Spinal cord (tissue), 10 donors: Measurements from ENCODE around the gene PAIP1. TPM values are rescaled to one million over a fixed set of nuclear protein-coding genes. Genes with fewer than 3 reads are reported as not detected.
A peak's percentile ranks its signal among the peaks of the same experiment; 100 is the strongest.
"Not testable (repeated sequence)": the region's sequence is repeated elsewhere in the genome, so short reads cannot be mapped to it uniquely, and the experiment has no call there.

Experiments used
- DNase-seq, 6 donors: peaks; one replicate each; pipeline versions ENCODE4 v3.0.0 to v3.0.0-alpha.2; 2013 to 2015; ENCODE audit warnings: low spot score in 6 of 6, low read depth in 4 of 6
- H3K27ac ChIP-seq: one replicate; pipeline ENCODE4 v1.5.1; 2013; ENCODE audit warnings: low read depth, low read length, control low read depth
- H3K27me3 ChIP-seq: one replicate; pipeline ENCODE4 v1.6.1; 2013; ENCODE audit warnings: low read length; ENCODE audit not compliant: control insufficient read depth, insufficient read depth
- H3K36me3 ChIP-seq: one replicate; pipeline ENCODE4 v1.6.1; 2013; ENCODE audit warnings: low read length; ENCODE audit not compliant: control insufficient read depth, insufficient read depth
- H3K4me1 ChIP-seq: one replicate; pipeline ENCODE4 v1.6.1; 2013; ENCODE audit warnings: low read length; ENCODE audit not compliant: control insufficient read depth, insufficient read depth
- H3K4me3 ChIP-seq: one replicate; pipeline ENCODE4 v1.5.1; 2013; ENCODE audit warnings: low read depth, low read length, control low read depth
- H3K9me3 ChIP-seq: one replicate; pipeline ENCODE4 v1.6.1; 2013; ENCODE audit warnings: low read length; ENCODE audit not compliant: control insufficient read depth, insufficient read depth
- WGBS: methylation state at CpG from one replicate; pipeline ENCODE4 v1.1.5; 2013; ENCODE audit warnings: missing lambda C conversion rate; ENCODE audit not compliant: insufficient coverage; 5-methylcytosine and 5-hydroxymethylcytosine counted together
- long read RNA-seq, 4 donors: transcript quantifications; one replicate each; lab custom pipeline, GENCODE V29; 2026
- polyA plus RNA-seq, 2 donors: library from polyadenylated mRNA; unstranded; fragments of 120-200 nt; gene quantifications; one replicate each; pipeline ENCODE4 v1.2.1, GENCODE V29; 2013; ENCODE audit not compliant: insufficient read length in 2 of 2
- total RNA-seq, 2 donors: library from RNA; depleted of rRNA in 1 of 2; stranded (reverse); fragments of 120-200 nt in 1 of 2; fragments of >200 nt in 1 of 2; gene quantifications; one replicate each; pipeline versions ENCODE4 v1.2.3 to v1.2.4, GENCODE V29; 2013 to 2014
- donor health status: healthy.

Gene PAIP1, protein sequence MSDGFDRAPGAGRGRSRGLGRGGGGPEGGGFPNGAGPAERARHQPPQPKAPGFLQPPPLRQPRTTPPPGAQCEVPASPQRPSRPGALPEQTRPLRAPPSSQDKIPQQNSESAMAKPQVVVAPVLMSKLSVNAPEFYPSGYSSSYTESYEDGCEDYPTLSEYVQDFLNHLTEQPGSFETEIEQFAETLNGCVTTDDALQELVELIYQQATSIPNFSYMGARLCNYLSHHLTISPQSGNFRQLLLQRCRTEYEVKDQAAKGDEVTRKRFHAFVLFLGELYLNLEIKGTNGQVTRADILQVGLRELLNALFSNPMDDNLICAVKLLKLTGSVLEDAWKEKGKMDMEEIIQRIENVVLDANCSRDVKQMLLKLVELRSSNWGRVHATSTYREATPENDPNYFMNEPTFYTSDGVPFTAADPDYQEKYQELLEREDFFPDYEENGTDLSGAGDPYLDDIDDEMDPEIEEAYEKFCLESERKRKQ
- total RNA-seq (100 to 1,000 TPM; 131 to 135 TPM), polyA plus RNA-seq (100 to 1,000 TPM; 107 to 140 TPM)
- long read RNA-seq, donor 1, transcript PAIP1-203 (11 exons, 1,734 nt), result minor isoform, 20 of 65 reads
- long read RNA-seq, donor 1, transcript PAIP1-201 (11 exons, 2,782 nt), result major isoform, 41 of 65 reads
- long read RNA-seq, donor 1, partial matches to known transcripts, result 0 of 65 reads
- long read RNA-seq, donor 1, other reads (novel, unspliced or antisense), result 0 of 65 reads
- long read RNA-seq, donor 2, transcript PAIP1-201 (11 exons, 2,782 nt), result major isoform, 13 of 22 reads
- long read RNA-seq, donor 2, transcript PAIP1-203 (11 exons, 1,734 nt), result minor isoform, 7 of 22 reads
- long read RNA-seq, donor 2, partial matches to known transcripts, result 0 of 22 reads
- long read RNA-seq, donor 2, other reads (novel, unspliced or antisense), result 0 of 22 reads
- long read RNA-seq, donor 3, transcript PAIP1-201 (11 exons, 2,782 nt), result major isoform, 19 of 35 reads
- long read RNA-seq, donor 3, transcript PAIP1-203 (11 exons, 1,734 nt), result minor isoform, 12 of 35 reads
- long read RNA-seq, donor 3, partial matches to known transcripts, result 0 of 35 reads
- long read RNA-seq, donor 3, other reads (novel, unspliced or antisense), result 0 of 35 reads
- long read RNA-seq, donor 4, transcript PAIP1-203 (11 exons, 1,734 nt), result minor isoform, 20 of 46 reads
- long read RNA-seq, donor 4, transcript PAIP1-201 (11 exons, 2,782 nt), result major isoform, 24 of 46 reads
- long read RNA-seq, donor 4, partial matches to known transcripts, result 0 of 46 reads
- long read RNA-seq, donor 4, other reads (novel, unspliced or antisense), result 0 of 46 reads

- Histone ChIP-seq H3K4me3 (peak within 1 kb of the TSS; percentile 85), H3K27ac (peak within 1 kb of the TSS; percentile 84), H3K27me3 (no peaks in the 10 kb centered on the region), H3K36me3 (no peaks in the 10 kb centered on the region), H3K9me3 (no peaks in the 10 kb centered on the region), H3K4me1 (peaks cover 5% of the 10 kb centered on the region)
- DNase-seq, result peak in 5 of 6 donors; percentile 61 to 95 (median 74)
- WGBS, result under 1% methylated on average over 79 of the region's 79 CpGs
Observed at GRCh38 chr5:43556857-43557542, at the start of gene PAIP1. Gene PAIP1 (minus strand): TSS chr5:43557077. CDS start chr5:43556846, 231 bp downstream.

DNA sequence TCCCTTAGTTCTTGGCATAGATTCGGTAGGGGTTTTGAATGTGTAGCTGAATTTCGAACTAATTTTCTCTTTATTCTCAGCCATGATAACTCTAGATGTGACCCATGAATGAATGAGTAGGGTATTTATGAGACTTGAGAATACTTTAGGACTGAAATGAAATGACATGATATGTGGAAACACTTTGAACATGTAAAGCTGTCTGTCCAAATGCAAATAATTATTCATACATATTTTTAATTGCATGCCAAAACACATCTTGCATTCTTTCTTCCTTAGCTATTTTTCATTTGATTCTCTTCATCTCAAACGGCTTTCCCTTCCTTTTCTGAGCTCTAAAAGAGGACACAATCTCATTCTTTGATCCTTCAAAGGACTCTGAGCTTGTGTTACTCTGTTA, 49.5 kb upstream of the PAIP1 start:
- Histone ChIP-seq H3K27ac (no peak overlapping the region), H3K27me3 (no peaks in the 10 kb centered on the region), H3K9me3 (no peaks in the 10 kb centered on the region), H3K4me1 (peaks cover 5% of the 10 kb centered on the region), H3K4me3 (no peak overlapping the region), H3K36me3 (no peaks in the 10 kb centered on the region)
- WGBS, result no CpG with 5 or more reads among the region's 3 CpGs
- DNase-seq, result no peak

DNA sequence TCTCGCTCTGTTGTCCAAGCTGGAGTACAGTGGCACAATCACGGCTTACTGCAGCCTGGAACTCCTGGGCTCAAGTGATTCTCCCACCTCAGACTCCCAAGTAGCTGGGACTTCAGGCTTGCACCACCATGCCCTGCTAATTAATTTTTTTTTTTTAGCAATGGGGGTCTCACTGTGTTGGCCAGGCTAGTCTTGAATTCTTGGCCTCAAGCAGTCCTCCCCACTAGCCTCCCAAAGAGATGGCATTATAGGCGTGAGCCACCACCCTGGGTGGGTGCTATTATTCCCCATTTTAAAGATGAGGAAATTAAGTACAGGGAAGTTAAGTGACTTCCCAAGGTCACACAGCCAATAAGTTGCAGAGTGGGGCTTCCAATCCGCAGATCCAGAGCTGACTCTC, 47.8 kb upstream of the PAIP1 start:
- H3K36me3 ChIP-seq, result no peaks in the 10 kb centered on the region
- no peak overlapping the region for H3K4me3 ChIP-seq
- DNase-seq, result no peak
- no peaks in the 10 kb centered on the region for H3K9me3 ChIP-seq
- 93% methylated on average over 2 of the region's 4 CpGs for WGBS
- H3K4me1 ChIP-seq, result peaks cover 5% of the 10 kb centered on the region
- no peaks in the 10 kb centered on the region for H3K27me3 ChIP-seq
- no peak overlapping the region for H3K27ac ChIP-seq

DNA sequence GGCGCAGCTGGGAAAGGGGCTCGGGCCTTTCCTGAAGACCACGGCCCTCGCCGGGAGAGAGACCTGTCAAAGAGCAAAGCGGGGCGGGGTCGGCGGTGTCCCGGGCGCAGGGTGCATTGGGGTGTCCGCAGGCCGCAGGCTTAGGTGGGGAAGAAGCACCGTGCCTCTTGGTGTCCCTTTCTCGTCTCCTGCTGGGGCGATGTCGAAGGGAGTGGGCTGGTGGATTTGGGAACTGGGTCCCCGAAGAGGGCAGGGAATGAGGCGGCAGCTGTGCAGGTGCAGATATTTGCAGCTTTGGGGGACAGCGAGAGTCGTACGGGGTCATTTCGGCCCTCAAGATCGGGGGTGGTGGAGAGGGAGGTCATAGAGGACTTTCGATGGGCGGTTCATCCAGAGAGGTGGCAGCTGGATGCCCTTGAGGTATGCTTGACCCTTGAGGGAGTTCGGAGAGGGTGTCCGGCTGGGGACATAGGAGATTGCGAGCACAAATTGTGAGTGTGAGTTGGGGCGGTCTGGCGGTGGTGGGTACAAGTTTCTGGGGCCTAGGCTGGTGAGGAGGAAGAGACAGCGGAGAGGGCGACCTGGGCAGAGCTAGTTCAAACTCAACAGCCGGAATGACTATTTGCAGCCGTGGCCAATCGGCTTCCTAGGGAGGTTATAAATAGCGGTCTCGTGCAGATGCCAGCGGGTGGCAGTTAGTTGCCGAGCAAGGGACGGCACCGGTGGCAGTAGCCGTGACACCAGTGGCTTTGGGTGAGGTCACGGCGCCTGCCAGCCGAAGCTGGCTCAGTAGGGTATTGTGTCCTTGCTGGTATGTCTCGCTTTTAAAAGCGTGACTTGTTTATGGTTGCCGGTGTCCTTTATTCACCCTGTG, 46.7 kb upstream of the PAIP1 start:
- H3K27me3 ChIP-seq, result no peaks in the 10 kb centered on the region
- H3K9me3 ChIP-seq, result no peaks in the 10 kb centered on the region
- DNase-seq, result peak in 5 of 6 donors; percentile 35 to 85 (median 42)
- peaks cover 5% of the 10 kb centered on the region for H3K4me1 ChIP-seq
- H3K27ac ChIP-seq, result peak overlapping the region; percentile 47
- peak overlapping the region; percentile 84 for H3K4me3 ChIP-seq
- WGBS, result under 1% methylated on average over 46 of the region's 49 CpGs
- H3K36me3 ChIP-seq, result no peaks in the 10 kb centered on the region

DNA sequence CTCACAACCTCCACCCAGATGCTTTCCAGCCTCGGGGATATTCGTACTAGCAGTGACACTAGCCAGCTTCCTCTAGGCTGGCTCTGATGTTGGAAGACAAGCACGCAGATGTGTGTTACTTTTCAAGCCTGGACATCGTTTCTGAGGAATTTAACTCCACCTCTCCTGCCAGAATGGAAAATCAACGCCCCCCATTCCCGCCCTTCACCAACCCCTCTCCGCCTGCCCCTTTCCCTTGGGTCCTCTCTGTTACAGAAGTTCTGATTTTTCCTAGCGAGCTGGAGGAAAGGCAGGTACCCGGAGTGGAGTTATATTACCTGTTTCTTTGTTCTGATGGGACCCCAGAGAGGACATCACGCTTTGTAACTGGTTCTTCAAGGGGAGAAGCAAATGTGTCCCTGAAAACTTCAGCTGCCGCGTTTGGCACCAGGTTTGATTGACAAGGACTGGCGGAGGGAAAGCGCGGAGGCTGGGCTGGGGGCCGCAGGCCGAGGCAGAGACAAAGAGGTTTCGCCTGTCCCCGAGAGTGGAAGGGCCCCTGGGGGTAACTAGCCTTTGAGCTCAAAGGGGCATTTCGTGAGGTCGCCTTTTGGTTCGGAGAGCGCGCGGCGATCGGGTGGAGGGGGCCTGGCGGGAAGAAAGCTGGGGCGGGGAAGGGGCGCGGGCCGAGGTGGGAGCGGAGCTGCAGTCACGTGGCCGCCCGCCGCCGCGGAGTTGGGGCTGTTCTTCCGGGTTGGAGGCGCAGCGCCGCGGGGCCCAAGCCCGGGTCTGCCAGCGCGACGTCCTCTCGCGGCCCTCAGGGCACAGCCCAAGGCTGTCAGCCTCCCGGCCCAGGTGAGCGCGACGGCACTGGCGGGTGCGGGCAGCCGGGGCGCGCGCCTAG, 45.8 kb upstream of the PAIP1 start, which contains the start of gene NNT:
NNT (plus strand) TSS at position 720 of the 883 bp plus-strand sequence. CDS start 6,016 bp downstream, outside the sequence.
- Histone ChIP-seq H3K4me3 (peak within 1 kb of the TSS; percentile 84), H3K4me1 (peaks cover 5% of the 10 kb centered on the region), H3K27ac (peak within 1 kb of the TSS; percentile 82), H3K27me3 (no peaks in the 10 kb centered on the region), H3K36me3 (no peaks in the 10 kb centered on the region), H3K9me3 (no peaks in the 10 kb centered on the region)
- DNase-seq, result peak; percentile 44 to 90 (median 70)
- WGBS, result under 1% methylated on average over 56 of the region's 60 CpGs

GRCh38 chr5:43601454-43602260, 44.8 kb upstream of the PAIP1 start:
- Histone ChIP-seq H3K4me1 (peaks cover 5% of the 10 kb centered on the region), H3K4me3 (peak overlapping the region; percentile 84), H3K36me3 (no peaks in the 10 kb centered on the region), H3K9me3 (no peaks in the 10 kb centered on the region), H3K27ac (no peak overlapping the region), H3K27me3 (no peaks in the 10 kb centered on the region)
- peak in 1 of 6 donors; percentile 7 for DNase-seq
- WGBS, result 39% methylated on average over 2 of the region's 8 CpGs

GRCh38 chr5:43598927-43599326, 42.0 kb upstream of the PAIP1 start:
- not testable (repeated sequence) for H3K27ac ChIP-seq, DNase-seq, H3K4me1 ChIP-seq, H3K36me3 ChIP-seq, H3K27me3 ChIP-seq, H3K4me3 ChIP-seq, H3K9me3 ChIP-seq
- WGBS, result no CpG with 5 or more reads among the region's 1 CpG
